ENCODE results near the gene TRAPPC10. TPM values are rescaled to one million over a fixed set of nuclear protein-coding genes. Genes with fewer than 3 reads are reported as not detected.

The TRAPPC10 gene
- total and polyA plus RNA-seq, 9 of the 15 experiments (the other 6 are each of a cell fraction or from before 2014, with no cell fraction given), result 1.1 to 33.8 (median 24.3) TPM

DNA sequence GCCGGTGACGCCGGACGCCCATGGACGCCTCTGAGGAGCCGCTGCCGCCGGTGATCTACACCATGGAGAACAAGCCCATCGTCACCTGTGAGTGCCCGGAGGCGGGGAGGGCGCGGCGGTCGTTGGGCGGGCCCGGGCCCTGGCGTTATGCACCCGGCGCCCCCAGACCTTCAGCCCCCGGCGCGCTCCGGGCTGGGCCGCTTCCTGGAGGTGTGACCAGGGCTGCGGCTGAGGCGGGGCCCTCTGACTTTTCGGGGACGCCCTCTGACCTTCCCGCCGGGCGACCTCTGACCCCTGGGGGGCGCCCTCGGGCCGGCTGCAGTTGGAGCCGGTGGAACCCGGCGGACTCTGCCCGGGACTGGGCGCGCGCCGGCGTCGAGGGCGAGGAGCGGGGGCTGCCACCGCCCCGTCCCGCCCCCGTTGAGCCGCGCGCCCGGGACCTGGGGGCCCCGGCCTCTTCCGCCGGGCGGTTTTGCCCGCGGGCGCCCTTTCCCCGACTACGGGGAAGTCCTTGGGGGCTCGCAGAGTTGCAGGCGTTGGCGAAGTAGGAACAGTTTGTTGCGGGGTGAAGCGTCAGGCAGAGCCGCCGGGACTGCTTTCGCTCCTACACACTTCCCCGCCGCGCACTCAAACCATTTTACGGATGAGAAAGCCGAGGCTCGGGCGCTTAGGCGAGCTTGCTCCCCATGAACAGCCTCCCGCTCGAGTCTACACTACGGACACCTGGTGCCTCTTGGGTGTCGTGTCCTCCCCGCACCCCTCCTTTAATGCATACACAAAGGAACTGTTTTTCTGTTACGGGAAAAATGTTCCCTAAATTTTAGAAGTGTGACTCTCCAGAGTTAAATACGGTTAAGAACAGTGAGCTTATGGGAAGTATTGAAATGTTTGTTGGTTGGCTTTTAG lies 618 bp downstream of the TRAPPC10 start (continued):
- TF ChIP-seq ZFP36 (IDR thresholded peaks at IDR 0.05; ENCODE audit: low read depth, low read length, partially characterized antibody) (peak; percentile 29), U2AF2 (optimal IDR thresholded peaks at IDR 0.05; ENCODE audit: low read depth, low read length) (no peak), MXD1 (CRISPR knock-in tag; IDR thresholded peaks at IDR 0.05; ENCODE audit: borderline replicate concordance, poor library complexity, severe bottlenecking) (peak; percentile 29), HDGF (IDR thresholded peaks at IDR 0.05) (no peak), RBM25 (IDR thresholded peaks at IDR 0.05; ENCODE audit: low read depth, low read length, severe bottlenecking) (no peak), TAF7 (tag; IDR thresholded peaks at IDR 0.05) (no peak), MCM3 (IDR thresholded peaks at IDR 0.05) (no peak), HSF4 (CRISPR knock-in tag; IDR thresholded peaks at IDR 0.05; ENCODE audit: borderline replicate concordance) (no peak), ZNF57 (CRISPR knock-in tag; IDR thresholded peaks at IDR 0.05) (no peak), POLR3G (IDR thresholded peaks at IDR 0.05; ENCODE audit: extremely low read depth, insufficient read length, insufficient replicate concordance) (no peak), FOXK1 (CRISPR knock-in tag; IDR thresholded peaks at IDR 0.05; ENCODE audit: borderline replicate concordance) (0 out of 2 replicates have a peak, but pooled peaks have one; percentile 30), NCOA4 (IDR thresholded peaks at IDR 0.05; ENCODE audit: partially characterized antibody) (no peak), BRD9 (IDR thresholded peaks at IDR 0.05; ENCODE audit: low read depth, partially characterized antibody) (no peak), EWSR1 (IDR thresholded peaks at IDR 0.05; ENCODE audit: borderline replicate concordance, low read depth, partially characterized antibody) (no peak), L3MBTL2 (IDR thresholded peaks at IDR 0.05) (peak; percentile 75), ELF1 (tag; IDR thresholded peaks at IDR 0.05) (peak; percentile 92), COPS2 (conservative IDR thresholded peaks at IDR 0.05) (no peak), BCOR (IDR thresholded peaks at IDR 0.05) (peak; percentile 83), TGIF2 (CRISPR knock-in tag; IDR thresholded peaks at IDR 0.05) (peak; percentile 91), ZNF347 (CRISPR knock-in tag; IDR thresholded peaks at IDR 0.05; ENCODE audit: low read depth) (no peak), SMARCB1 (IDR thresholded peaks at IDR 0.05; ENCODE audit: insufficient read length, low read depth) (no peak), FOSL1 (tag; conservative IDR thresholded peaks at IDR 0.05) (no peak; the same call in 1 of the 2 replicates)
- TF ChIP-seq, protein P1, sequence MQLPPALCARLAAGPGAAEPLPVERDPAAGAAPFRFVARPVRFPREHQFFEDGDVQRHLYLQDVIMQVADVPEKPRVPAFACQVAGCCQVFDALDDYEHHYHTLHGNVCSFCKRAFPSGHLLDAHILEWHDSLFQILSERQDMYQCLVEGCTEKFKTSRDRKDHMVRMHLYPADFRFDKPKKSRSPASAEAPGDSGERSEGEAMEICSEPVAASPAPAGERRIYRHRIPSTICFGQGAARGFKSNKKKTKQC (CRISPR knock-in tag; IDR thresholded peaks at IDR 0.05), result 0 out of 2 replicates have a peak, but pooled peaks have one; percentile 20
- TF ChIP-seq, protein P2, sequence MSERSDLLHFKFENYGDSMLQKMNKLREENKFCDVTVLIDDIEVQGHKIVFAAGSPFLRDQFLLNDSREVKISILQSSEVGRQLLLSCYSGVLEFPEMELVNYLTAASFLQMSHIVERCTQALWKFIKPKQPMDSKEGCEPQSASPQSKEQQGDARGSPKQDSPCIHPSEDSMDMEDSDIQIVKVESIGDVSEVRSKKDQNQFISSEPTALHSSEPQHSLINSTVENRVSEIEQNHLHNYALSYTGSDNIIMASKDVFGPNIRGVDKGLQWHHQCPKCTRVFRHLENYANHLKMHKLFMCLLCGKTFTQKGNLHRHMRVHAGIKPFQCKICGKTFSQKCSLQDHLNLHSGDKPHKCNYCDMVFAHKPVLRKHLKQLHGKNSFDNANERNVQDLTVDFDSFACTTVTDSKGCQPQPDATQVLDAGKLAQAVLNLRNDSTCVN (CRISPR knock-in tag; IDR thresholded peaks at IDR 0.05), result no peak
- TF ChIP-seq, protein P3, sequence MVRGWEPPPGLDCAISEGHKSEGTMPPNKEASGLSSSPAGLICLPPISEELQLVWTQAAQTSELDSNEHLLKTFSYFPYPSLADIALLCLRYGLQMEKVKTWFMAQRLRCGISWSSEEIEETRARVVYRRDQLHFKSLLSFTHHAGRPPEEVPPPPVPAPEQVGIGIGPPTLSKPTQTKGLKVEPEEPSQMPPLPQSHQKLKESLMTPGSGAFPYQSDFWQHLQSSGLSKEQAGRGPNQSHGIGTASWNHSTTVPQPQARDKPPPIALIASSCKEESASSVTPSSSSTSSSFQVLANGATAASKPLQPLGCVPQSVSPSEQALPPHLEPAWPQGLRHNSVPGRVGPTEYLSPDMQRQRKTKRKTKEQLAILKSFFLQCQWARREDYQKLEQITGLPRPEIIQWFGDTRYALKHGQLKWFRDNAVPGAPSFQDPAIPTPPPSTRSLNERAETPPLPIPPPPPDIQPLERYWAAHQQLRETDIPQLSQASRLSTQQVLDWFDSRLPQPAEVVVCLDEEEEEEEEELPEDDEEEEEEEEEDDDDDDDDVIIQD (CRISPR knock-in tag; IDR thresholded peaks at IDR 0.05), result no peak

All from K562 (cell line).